ENCODE data around the gene CCDC89.
A peak's percentile ranks its signal among the peaks of the same experiment; 100 is the strongest.

CCDC89 gene

DNA sequence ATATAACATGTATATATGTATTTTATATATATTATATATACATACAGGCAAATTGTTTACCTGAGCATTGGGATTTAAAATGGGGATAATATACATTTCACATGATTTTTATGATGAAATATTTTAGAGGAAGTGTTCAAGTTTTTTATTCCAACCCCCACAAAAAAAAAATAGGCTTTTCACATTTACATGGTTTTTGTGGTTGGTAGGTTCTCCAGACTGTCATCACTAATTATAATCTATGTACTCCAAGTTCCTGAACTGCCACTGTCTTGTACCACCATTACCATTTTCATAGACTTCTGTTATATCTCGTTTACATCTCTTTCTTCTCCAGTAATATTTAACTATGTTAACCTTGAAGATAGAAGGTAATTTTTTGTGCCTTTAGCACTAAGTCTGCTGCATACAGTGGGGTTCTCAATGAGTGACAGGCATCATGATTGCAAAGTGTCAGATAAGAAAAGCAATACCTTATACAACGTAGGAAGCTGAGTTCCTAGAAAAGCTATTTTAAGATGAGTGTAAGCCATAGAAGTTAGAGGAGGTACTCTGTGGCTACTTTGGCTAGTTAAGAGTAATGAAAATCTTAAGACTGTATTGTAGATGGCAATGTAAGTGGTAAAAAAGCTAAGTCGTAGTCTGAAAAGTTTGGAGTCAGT is 33.1 kb downstream of the CCDC89 start:
- no peak for DNase-seq (ENCODE audit: low read depth in 2 of 2)

DNA sequence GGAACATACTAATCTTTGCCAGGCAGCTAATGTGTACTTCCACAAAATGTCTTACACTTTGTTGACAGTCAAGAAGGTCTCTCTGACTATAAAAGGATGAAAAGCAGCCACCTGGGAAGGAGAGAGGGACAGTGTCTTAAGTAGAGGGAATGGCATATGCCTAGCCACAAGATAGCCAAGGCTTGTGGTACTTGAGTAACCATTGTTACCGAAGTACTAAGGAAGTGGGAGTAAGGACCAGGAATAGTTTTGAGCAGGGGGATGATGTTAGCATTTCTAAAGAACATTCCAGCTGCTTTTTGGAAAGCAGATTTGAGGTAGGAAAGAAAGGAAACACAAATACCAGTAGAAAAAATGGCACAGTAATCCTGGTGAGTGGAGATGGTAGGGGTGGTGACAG is 34.9 kb downstream of the CCDC89 start:
- DNase-seq (ENCODE audit: low read depth in 2 of 2) = no peak

- peak; percentile 84 to 91 for DNase-seq (ENCODE audit: low read depth in 2 of 2)
Observed at GRCh38 chr11:85647604-85648299, 38.2 kb downstream of the CCDC89 start, which contains the start of gene TMEM126A. Gene TMEM126A (plus strand): TSS chr11:85647967. CDS start chr11:85650256, 2,289 bp downstream.

DNA sequence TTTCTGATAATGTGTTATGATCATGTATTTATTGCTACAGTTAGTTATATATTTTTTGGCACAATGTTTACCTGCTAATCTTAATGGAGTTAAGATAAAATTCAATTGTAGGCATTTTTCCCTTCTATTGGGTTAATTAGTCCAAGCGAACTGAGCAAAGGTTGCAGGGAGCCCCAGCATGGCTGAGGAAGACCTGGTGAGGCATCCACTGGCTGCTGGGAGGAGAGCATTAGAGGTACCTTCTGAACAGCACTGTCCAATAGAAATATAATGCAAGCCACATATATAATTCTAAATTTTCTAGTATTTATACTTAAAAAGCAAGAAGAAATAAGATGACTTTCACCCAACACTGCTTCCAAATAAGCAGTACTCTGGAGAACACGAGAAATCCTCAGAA is 38.9 kb downstream of the CCDC89 start:
- DNase-seq (ENCODE audit: low read depth in 2 of 2) = no peak

GRCh38 chr11:85643191-85643614 is 42.8 kb downstream of the CCDC89 start:
- DNase-seq (ENCODE audit: low read depth in 2 of 2) = no peak

DNA sequence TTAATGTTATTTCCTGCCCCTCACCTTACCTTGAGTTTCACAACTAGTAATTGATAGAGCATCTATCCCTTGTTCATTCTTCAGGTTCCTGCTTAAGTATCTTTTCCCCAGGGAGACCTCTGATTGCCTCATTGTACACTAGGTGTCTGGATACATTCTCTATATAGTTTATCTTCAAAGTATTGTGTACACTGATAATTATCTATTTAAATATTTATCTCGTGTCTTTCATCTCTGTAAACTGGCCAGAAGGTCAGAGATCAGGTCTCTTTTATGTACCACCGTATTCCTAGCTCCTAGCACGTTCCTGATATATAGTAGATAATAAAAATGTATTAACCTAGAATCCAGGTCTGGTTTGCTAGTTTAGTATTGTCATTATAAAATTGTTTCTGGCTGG is 51.2 kb downstream of the CCDC89 start:
- DNase-seq (ENCODE audit: low read depth in 2 of 2) = no peak
